NCI-H187 treated with DMSO at 0.1 percent for 48 hours (cell line): ENCODE measurements around the gene CALM3.
A peak's percentile ranks its signal among the peaks of the same experiment; 100 is the strongest.
"Not testable (repeated sequence)": the region's sequence is repeated elsewhere in the genome, so short reads cannot be mapped to it uniquely, and the experiment has no call there.

Source experiments
- DNase-seq: peaks from one replicate; lab custom pipeline; 2025; lab: John Stamatoyannopoulos, UW

CALM3 gene

GRCh38 chr19:46615966-46616365, 14.8 kb downstream of the CALM3 start:
- no peak for DNase-seq

DNA sequence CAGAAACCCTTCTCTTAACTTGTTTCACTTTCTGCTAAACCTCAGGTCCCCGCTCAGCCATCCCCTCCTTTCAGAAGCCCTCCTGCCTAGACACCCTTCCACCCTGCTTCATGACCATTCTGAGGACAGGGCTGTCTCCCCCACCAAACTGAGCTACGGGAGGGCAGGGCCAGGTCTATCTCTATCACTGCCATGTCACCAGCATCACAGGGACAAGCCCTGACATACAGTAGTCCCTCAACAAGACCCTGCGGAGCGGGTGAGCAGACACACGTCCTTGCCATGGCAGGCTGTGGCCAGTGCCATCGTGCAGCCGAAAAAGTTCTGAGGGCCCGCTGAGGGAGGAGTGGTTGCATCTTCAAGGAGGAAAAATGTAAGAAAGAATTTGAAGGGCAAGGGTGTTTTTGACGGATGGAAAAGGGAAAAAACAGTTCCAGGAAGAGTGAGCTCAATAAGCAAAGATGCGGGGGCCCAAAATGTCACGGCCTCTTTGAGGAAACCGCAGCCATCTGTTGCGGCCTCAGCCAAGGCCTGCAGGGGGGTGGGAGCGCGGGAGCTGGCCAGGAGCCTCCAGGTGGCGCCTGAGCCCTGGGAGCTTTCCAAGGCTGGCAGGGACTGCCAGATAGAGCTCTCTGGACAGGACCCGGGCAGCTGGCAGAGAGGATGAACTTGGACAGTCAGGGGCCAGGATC, 15.6 kb downstream of the CALM3 start:
- DNase-seq, result no peak

DNA sequence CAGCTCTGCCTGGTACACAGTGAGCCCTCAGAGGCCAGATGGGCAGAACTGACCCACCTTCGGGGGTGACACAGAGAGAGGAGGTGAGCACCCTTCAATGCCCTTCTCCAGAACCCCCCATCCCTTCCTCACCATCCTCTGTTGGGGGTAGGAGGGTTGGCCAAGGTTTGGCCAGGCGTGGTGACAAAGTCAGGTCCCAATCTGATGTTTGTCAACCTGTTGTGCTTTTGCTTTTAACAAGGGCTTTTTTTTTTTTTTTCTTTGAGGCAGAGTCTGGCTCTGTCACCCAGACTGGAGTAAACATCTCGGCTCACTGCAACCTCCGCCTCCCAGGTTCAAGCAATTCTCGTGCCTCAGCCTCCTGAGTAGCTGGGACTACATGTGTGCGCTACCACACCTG, 16.5 kb downstream of the CALM3 start:
- DNase-seq, result no peak

GRCh38 chr19:46618670-46619231, 17.6 kb downstream of the CALM3 start:
- DNase-seq, result no peak

- no peak for DNase-seq
Measured at GRCh38 chr19:46620267-46620666, 19.1 kb downstream of the CALM3 start.

GRCh38 chr19:46620716-46621115, 19.6 kb downstream of the CALM3 start:
- DNase-seq, result no peak

- DNase-seq, result no peak
Measured at GRCh38 chr19:46621191-46622117, 20.3 kb downstream of the CALM3 start.

GRCh38 chr19:46622118-46622446, 21.0 kb downstream of the CALM3 start:
- DNase-seq, result no peak

- no peak for DNase-seq
Measured at GRCh38 chr19:46623915-46624502, 22.9 kb downstream of the CALM3 start.

DNA sequence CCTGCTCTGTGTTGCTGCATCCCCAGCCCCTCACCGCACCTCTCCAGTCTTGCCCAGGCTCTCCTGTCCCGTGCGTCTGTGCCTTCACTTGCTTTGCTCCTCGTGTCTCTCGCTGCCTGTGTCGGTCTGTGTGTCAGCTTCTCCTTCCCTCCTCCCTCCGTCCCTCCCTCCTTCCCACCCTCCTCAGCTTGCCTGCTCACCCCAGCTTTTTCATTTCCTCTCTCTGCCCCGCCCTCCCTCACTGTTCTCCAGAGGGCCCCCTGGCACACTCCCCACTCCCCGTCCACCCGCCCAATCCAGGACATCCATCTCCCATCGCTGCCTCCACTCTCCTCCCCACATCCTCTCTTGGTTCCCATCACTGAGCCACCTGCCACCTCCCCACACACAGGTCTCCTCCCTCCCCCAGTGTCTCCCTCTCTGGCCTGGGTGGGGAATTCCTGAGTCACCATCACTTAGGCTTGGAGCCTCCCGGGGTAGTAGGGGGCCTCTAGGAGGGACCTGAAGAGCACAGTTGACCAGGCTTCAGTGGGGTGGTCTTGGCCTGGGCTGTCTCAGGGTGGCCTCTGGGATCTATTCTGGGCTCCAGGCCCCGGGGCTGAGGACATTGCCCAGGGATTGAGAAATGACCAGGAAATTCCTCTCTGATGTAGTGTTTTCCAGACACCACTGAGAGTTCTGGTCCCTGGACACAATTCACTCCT, 24.0 kb downstream of the CALM3 start, which contains the start of gene PTGIR:
Gene PTGIR, minus strand, starts transcription at position 132 of the 704 bp plus-strand sequence. CDS start 864 bp downstream, outside the sequence.
- DNase-seq, result no peak

DNA sequence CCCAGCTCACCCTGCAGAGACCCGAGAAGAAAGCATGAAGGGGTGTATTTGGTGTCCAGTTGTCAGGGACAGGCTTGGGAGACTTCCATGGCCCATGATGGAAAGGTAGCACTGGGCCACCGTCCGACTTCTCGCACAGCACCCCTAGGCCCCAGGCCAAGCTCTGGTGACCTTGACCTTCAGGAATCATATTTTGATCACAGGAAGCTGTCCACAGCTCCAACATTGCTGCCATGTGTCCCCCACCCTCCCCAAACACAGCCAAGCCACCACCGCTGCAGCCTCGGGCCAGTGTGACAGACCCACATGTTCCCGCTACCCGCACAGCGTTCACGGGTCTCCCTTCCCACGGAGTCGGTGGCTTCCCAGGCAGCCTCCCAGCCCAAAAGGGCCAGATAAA, 24.6 kb downstream of the CALM3 start:
- no peak for DNase-seq

GRCh38 chr19:46626446-46626845, 25.3 kb downstream of the CALM3 start:
- DNase-seq, result no peak

GRCh38 chr19:46628970-46629369, 27.8 kb downstream of the CALM3 start:
- DNase-seq, result not testable (repeated sequence)

- DNase-seq, result no peak
Measured at GRCh38 chr19:46629546-46630025, 28.5 kb downstream of the CALM3 start.

DNA sequence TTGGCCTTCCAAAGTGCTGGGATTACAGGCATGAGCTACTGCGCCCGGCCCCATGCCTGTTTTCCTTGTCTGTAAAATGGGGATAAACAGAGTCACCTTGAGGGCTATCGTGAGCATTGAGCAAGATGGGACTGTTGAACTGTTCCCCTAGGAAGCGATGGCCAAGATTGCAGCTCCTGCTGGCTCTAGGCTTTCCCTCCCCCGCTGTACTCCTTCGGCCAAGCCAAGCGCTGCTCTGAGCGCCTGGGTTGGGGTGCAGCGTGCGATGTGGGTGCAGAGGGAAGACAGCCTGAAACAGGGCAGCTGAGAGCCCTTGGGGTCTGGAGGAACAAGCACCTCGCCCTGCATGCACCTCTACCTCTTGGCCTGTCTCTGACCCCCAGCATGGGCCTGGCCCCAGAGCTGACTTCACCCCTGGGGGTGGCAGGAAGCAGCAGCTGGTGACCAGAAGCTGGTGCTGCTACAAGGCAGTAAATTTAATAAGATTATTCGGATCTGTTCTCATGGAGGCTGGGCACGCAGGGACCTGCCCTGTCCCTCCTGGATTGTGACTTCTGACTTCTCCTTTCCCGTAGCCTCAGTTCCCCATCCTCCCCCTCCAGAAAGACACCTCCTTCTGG, 29.6 kb downstream of the CALM3 start:
- no peak for DNase-seq

- DNase-seq, result no peak
Measured at GRCh38 chr19:46631481-46631880, 30.4 kb downstream of the CALM3 start.

GRCh38 chr19:46633130-46633529, 32.0 kb downstream of the CALM3 start:
- DNase-seq, result no peak

GRCh38 chr19:46634045-46634655, 33.0 kb downstream of the CALM3 start:
- DNase-seq, result peak; percentile 78

GRCh38 chr19:46634656-46635218, 33.6 kb downstream of the CALM3 start:
- no peak for DNase-seq
